OCI-LY3 (cell line): ENCODE data around the gene LSP1.

Experiments
- EZH2phosphoT487 ChIP-seq: fragments of 200-600 bp; shearing (Covaris generic); IDR thresholded peaks from 2 replicates; pipeline ENCODE4 v1.6.1; 2018; ENCODE audit warnings: antibody characterized with exemption, mixed run types, low read depth
- TF ChIP-seq, protein P1 (sequence below): fragments of 200-600, 300-600 bp; sonication (generic); IDR thresholded peaks from 2 replicates; pipeline ENCODE4 v1.5.1; 2014; ENCODE audit warnings: antibody characterized with exemption, low read length, low read depth

DNA sequence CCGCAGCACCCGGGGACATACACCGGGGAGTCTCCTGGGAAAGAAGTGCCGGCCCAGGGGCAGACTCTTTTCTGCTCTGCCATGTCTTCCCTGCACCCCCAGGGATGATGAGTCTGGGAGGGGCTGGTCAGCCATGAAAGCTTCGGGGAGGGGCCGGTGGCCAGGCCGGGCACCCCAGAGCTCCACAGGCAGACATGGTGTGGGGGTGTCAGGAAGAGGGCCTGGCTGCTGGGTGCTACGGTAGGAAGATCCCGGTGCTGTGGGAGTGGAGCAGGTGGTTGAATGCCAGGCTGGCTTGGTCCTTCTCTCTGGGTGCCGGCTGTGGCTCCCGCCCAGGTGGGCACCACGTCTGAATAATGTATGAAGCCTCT, 17.4 kb downstream of the LSP1 start:
- TF ChIP-seq, protein P1, sequence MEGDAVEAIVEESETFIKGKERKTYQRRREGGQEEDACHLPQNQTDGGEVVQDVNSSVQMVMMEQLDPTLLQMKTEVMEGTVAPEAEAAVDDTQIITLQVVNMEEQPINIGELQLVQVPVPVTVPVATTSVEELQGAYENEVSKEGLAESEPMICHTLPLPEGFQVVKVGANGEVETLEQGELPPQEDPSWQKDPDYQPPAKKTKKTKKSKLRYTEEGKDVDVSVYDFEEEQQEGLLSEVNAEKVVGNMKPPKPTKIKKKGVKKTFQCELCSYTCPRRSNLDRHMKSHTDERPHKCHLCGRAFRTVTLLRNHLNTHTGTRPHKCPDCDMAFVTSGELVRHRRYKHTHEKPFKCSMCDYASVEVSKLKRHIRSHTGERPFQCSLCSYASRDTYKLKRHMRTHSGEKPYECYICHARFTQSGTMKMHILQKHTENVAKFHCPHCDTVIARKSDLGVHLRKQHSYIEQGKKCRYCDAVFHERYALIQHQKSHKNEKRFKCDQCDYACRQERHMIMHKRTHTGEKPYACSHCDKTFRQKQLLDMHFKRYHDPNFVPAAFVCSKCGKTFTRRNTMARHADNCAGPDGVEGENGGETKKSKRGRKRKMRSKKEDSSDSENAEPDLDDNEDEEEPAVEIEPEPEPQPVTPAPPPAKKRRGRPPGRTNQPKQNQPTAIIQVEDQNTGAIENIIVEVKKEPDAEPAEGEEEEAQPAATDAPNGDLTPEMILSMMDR: no peak
- TF ChIP-seq EZH2phosphoT487: no peak
